ENCODE measurements around the gene MYO7A. TPM values are rescaled to one million over a fixed set of nuclear protein-coding genes. Genes with fewer than 3 reads are reported as not detected.

The MYO7A gene
- total RNA-seq, 1 donor from 2014 or later: 0.16 TPM

- Mint-ChIP-seq H3K27ac (ENCODE audit: unreplicated experiment) (no peak overlapping the region), H3K36me3 (ENCODE audit: low read depth, unreplicated experiment) (no peaks in the 10 kb centered on the region)
- DNase-seq (ENCODE audit: low read depth): peak; percentile 37
These were observed 60.0 kb downstream of the MYO7A start for GRCh38 chr11:77187776-77188632.

GRCh38 chr11:77188633-77189491, 60.8 kb downstream of the MYO7A start:
- Mint-ChIP-seq H3K4me1 (ENCODE audit: low read depth, unreplicated experiment) (no peaks in the 10 kb centered on the region), H3K27me3 (ENCODE audit: low read depth, unreplicated experiment) (peaks cover 18% of the 10 kb centered on the region), H3K4me3 (ENCODE audit: unreplicated experiment) (no peak overlapping the region), H3K9me3 (ENCODE audit: unreplicated experiment) (no peaks in the 10 kb centered on the region), H3K27ac (ENCODE audit: unreplicated experiment) (no peak overlapping the region), H3K36me3 (ENCODE audit: low read depth, unreplicated experiment) (no peaks in the 10 kb centered on the region)
- Histone ChIP-seq H3K79me2 (ENCODE audit: insufficient read depth, low read length) (no peaks in the 10 kb centered on the region), H3K9me3 (ENCODE audit: insufficient read depth, low read depth, low read length) (peaks cover 4% of the 10 kb centered on the region), H3K36me3 (ENCODE audit: insufficient read depth, low read length) (no peaks in the 10 kb centered on the region), H4K20me1 (ENCODE audit: insufficient read depth, low read length) (no peaks in the 10 kb centered on the region), H2AFZ (ENCODE audit: low read depth, low read length) (no peak overlapping the region), H3K4me3 (ENCODE audit: insufficient read depth, low read depth, low read length) (no peak overlapping the region), H3K4me2 (ENCODE audit: low read length) (no peak overlapping the region), H3K27ac (ENCODE audit: low read depth, low read length) (no peak overlapping the region), H3K4me1 (ENCODE audit: insufficient read depth, low read length) (no peaks in the 10 kb centered on the region), H3K27me3 (ENCODE audit: insufficient read depth, low read length) (no peaks in the 10 kb centered on the region), H3K9ac (ENCODE audit: low read length) (no peak overlapping the region)
- no peak for DNase-seq (ENCODE audit: low read depth)
- TF ChIP-seq EZH2 (IDR thresholded peaks at IDR 0.05; ENCODE audit: insufficient read depth, low read length) (no peak), CTCF (IDR thresholded peaks at IDR 0.05; ENCODE audit: insufficient read depth, low read depth, low read length) (no peak)
- FAIRE-seq: no peak

More at GRCh38 chr11:77187776-77188632, 60.0 kb downstream of the MYO7A start:
- Mint-ChIP-seq H3K4me1 (ENCODE audit: low read depth, unreplicated experiment) (no peaks in the 10 kb centered on the region), H3K27me3 (ENCODE audit: low read depth, unreplicated experiment) (peaks cover 26% of the 10 kb centered on the region), H3K4me3 (ENCODE audit: unreplicated experiment) (no peak overlapping the region), H3K9me3 (ENCODE audit: unreplicated experiment) (no peaks in the 10 kb centered on the region)
- peak; percentile 91 for TF ChIP-seq CTCF (IDR thresholded peaks at IDR 0.05; ENCODE audit: insufficient read depth, low read depth, low read length)
- no peak for TF ChIP-seq EZH2 (IDR thresholded peaks at IDR 0.05; ENCODE audit: insufficient read depth, low read length)
- peaks cover 4% of the 10 kb centered on the region for H3K9me3 ChIP-seq (ENCODE audit: insufficient read depth, low read depth, low read length)
- H3K4me2 ChIP-seq (ENCODE audit: low read length): no peak overlapping the region
- H3K36me3 ChIP-seq (ENCODE audit: insufficient read depth, low read length): no peaks in the 10 kb centered on the region
- no peaks in the 10 kb centered on the region for H3K27me3 ChIP-seq (ENCODE audit: insufficient read depth, low read length)
- H2AFZ ChIP-seq (ENCODE audit: low read depth, low read length): no peak overlapping the region
- H3K27ac ChIP-seq (ENCODE audit: low read depth, low read length): no peak overlapping the region
- no peaks in the 10 kb centered on the region for H4K20me1 ChIP-seq (ENCODE audit: insufficient read depth, low read length)
- no peak overlapping the region for H3K4me3 ChIP-seq (ENCODE audit: insufficient read depth, low read depth, low read length)
- FAIRE-seq: peak; percentile 29
- H3K79me2 ChIP-seq (ENCODE audit: insufficient read depth, low read length): no peaks in the 10 kb centered on the region
- H3K4me1 ChIP-seq (ENCODE audit: insufficient read depth, low read length): no peaks in the 10 kb centered on the region
- H3K9ac ChIP-seq (ENCODE audit: low read length): no peak overlapping the region
